H1 (cell line): Measurements from ENCODE around the gene CDC37. TPM values are rescaled to one million over a fixed set of nuclear protein-coding genes. Genes with fewer than 3 reads are reported as not detected.

ENCODE experiments used
- BCL11A ChIP-seq, 2 experiments: IDR thresholded peaks; one replicate each; pipeline ENCODE4 v1.6.1; 2011; ENCODE audit warnings: low read depth in 2 of 2, low read length in 2 of 2, mild to moderate bottlenecking in 2 of 2
- CHD7 ChIP-seq: fragments of 300-600 bp; sonication (generic); IDR thresholded peaks from 2 replicates; pipeline ENCODE4 v1.7.1; 2012; ENCODE audit warnings: low read length, moderate library complexity, mild to moderate bottlenecking, inconsistent platforms; ENCODE audit not compliant: insufficient replicate concordance
- CTBP2 ChIP-seq: IDR thresholded peaks from 2 replicates; pipeline ENCODE4 v1.7.0; 2011; ENCODE audit warnings: borderline replicate concordance, mild to moderate bottlenecking, moderate library complexity, mixed read lengths, low read length; ENCODE audit not compliant: insufficient read depth, insufficient read length
- HDAC2 ChIP-seq, 2 experiments: fragments of 300-600 bp in 1 of 2; sonication (generic) in 1 of 2; IDR thresholded peaks; 2 replicates each; pipeline ENCODE4 v1.6.1; 2011 to 2012; ENCODE audit warnings: low read depth in 2 of 2, low read length in 2 of 2, mild to moderate bottlenecking in 2 of 2, moderate library complexity in 2 of 2, borderline replicate concordance in 1 of 2, inconsistent platforms in 1 of 2
- MAFK ChIP-seq: IDR thresholded peaks from 2 replicates; pipeline ENCODE4 v1.6.1; 2012; ENCODE audit warnings: low read depth, mild to moderate bottlenecking, improper control_type of control experiment, low read length
- RBBP5 ChIP-seq: IDR thresholded peaks from 2 replicates; pipeline ENCODE4 v1.7.1; 2012; ENCODE audit warnings: low read depth, mild to moderate bottlenecking, inconsistent platforms, low read length, moderate library complexity, borderline replicate concordance
- SIN3A ChIP-seq, 2 experiments: IDR thresholded peaks in 1 of 2; conservative IDR thresholded peaks in 1 of 2; 2 replicates each; pipeline ENCODE4 v1.6.1; 2011 to 2012; ENCODE audit warnings: low read length in 2 of 2, improper control_type of control experiment in 1 of 2, low read depth in 1 of 2, mild to moderate bottlenecking in 1 of 2
- TBP ChIP-seq: IDR thresholded peaks from 2 replicates; pipeline ENCODE4 v1.6.1; 2011; ENCODE audit warnings: low read depth, low read length, improper control_type of control experiment
- ZNF274 ChIP-seq: IDR thresholded peaks from 2 replicates; pipeline ENCODE4 v1.7.0; 2012; ENCODE audit warnings: low read length, borderline replicate concordance; ENCODE audit errors: extremely low read depth
- polyA plus RNA-seq, 7 experiments: library from polyadenylated mRNA; depleted of rRNA in 3 of 7; stranded (reverse) in 5 of 7; unstranded in 2 of 7; fragments of >200 nt in 5 of 7; fragments of 200-250 nt in 2 of 7; gene quantifications; 1 replicate in 5 of 7; 2 replicates in 1 of 7; 4 replicates in 1 of 7; pipeline versions ENCODE4 v1.2.1 to v1.2.3, GENCODE V29; 2011 to 2013; ENCODE audit warnings: missing spikeins in 2 of 7, mixed read lengths in 2 of 7
- total RNA-seq: library from RNA; stranded (reverse); fragmentation: NEBNext Ultra II Directional; extraction: Animal tissue kit (Norgen Biotek cat#: 25700); gene quantifications from 2 replicates; pipeline ENCODE4 v1.2.1, GENCODE V29; 2021

Gene CDC37
- total and polyA plus RNA-seq, 2 of the 8 experiments (the other 6 are each of a cell fraction or from before 2014, with no cell fraction given) = 162 to 181 TPM

DNA sequence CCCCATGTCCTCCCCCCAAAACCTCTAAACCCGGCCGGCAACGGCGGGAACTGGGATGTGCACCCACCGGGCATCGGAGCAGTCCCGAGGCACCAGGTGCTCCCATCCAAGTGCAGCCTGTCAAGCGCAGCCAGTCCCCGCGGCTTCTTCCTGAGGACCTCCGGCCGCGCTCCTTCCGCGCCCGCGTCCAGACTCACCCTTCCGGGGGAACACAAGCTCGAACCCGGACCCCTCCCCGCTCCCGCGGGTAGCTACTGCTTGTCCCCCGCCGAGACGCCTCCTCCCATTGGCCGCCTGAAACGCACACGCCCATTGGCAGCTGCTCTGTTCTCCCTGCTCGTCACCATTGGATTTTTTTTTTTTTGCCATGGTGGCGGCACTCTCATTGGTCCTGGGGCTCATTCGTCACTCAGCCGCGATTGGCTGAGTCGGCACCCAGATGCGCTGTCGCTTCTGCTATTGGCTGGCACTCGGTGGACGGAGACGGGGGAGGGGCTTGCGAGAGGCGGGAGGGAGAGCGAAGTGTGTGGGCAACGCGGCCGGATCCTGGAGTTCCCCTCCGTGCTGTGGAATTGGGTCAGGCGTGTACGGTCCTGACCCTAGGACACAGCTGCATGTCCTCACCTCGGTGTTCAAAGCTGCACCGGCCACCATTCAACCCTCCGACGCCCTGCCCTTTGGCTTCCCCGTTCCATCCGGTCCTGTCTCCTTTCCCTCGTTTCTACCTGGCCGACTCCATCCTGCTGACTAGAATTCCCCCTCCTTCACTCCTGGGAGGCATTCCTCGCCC is 22.8 kb downstream of the CDC37 start, which contains the start of gene TYK2 (continued):
- TF ChIP-seq BCL11A (IDR thresholded peaks at IDR 0.05; ENCODE audit: low read depth in 2 of 2, low read length in 2 of 2) (no peak), SIN3A (conservative IDR thresholded peaks at IDR 0.05 in 1 of 2, IDR thresholded peaks at IDR 0.05 in 1 of 2; ENCODE audit: low read depth in 1 of 2, low read length in 2 of 2) (peak in 1 of 2 experiments; percentile 73; a peak in 3 of 4 replicates), RBBP5 (peak; percentile 49), MAFK (no peak), CTBP2 (peak; percentile 21), TBP (peak; percentile 42), ZNF274 (no peak), CHD7 (no peak), HDAC2 (IDR thresholded peaks at IDR 0.05; ENCODE audit: borderline replicate concordance in 1 of 2, low read depth in 2 of 2, low read length in 2 of 2) (peak in 1 of 2 experiments; percentile 63; a peak in 1 of 4 replicates)
